ENCODE data around the gene GCK. TPM values are rescaled to one million over a fixed set of nuclear protein-coding genes. Genes with fewer than 3 reads are reported as not detected.

GCK gene
- total RNA-seq, 1 experiment from 2014 or later, result not detected

GRCh38 chr7:44224974-44225565 is 35.8 kb upstream of the GCK start:
- intact Hi-C loops (cut with micrococcal nuclease; ENCODE audit: unreplicated experiment), result no loop called here
- BruUV-seq (replicated peaks), result no TSS peak
- ChIA-PET CTCF (no interaction called here), POLR2A (ENCODE audit: low non-redundant PET) (no interaction called here)
- peaks cover 5% of the 10 kb centered on the region for H3K4me1 ChIP-seq (ENCODE audit: insufficient read depth, low read length, poor library complexity, severe bottlenecking)
- H3K27ac ChIP-seq (ENCODE audit: low read depth, low read length, poor library complexity, severe bottlenecking), result no peak overlapping the region
- H3K27me3 ChIP-seq (replicated peaks; ENCODE audit: insufficient read depth, low read depth, low read length, poor library complexity), result no peaks in the 10 kb centered on the region
- H3K36me3 ChIP-seq (ENCODE audit: insufficient read depth, low read length, poor library complexity, severe bottlenecking), result no peaks in the 10 kb centered on the region
- TF ChIP-seq EZH2 (IDR thresholded peaks at IDR 0.05; ENCODE audit: borderline replicate concordance, low read depth, low read length, poor library complexity, severe bottlenecking) (no peak), CTCF (conservative IDR thresholded peaks at IDR 0.05; ENCODE audit: low read depth, low read length) (no peak)
- no peak for DNase-seq (ENCODE audit: low spot score)
- H3K9me3 ChIP-seq (ENCODE audit: low read depth, low read length, poor library complexity, severe bottlenecking), result no peaks in the 10 kb centered on the region
- no peak overlapping the region for H3K4me3 ChIP-seq (ENCODE audit: low read depth, low read length, poor library complexity, severe bottlenecking)

- Histone ChIP-seq H3K27ac (ENCODE audit: low read depth, low read length, poor library complexity, severe bottlenecking) (no peak overlapping the region), H3K4me3 (ENCODE audit: low read depth, low read length, poor library complexity, severe bottlenecking) (no peak overlapping the region), H3K27me3 (replicated peaks; ENCODE audit: insufficient read depth, low read depth, low read length, poor library complexity) (no peaks in the 10 kb centered on the region), H3K9me3 (ENCODE audit: low read depth, low read length, poor library complexity, severe bottlenecking) (no peaks in the 10 kb centered on the region), H3K36me3 (ENCODE audit: insufficient read depth, low read length, poor library complexity, severe bottlenecking) (no peaks in the 10 kb centered on the region), H3K4me1 (ENCODE audit: insufficient read depth, low read length, poor library complexity, severe bottlenecking) (peaks cover 5% of the 10 kb centered on the region)
- BruUV-seq (replicated peaks), result no TSS peak
- DNase-seq (ENCODE audit: low spot score), result no peak
- ChIA-PET CTCF (no interaction called here), POLR2A (ENCODE audit: low non-redundant PET) (no interaction called here)
- no peak for TF ChIP-seq CTCF (conservative IDR thresholded peaks at IDR 0.05; ENCODE audit: low read depth, low read length)
- TF ChIP-seq EZH2 (IDR thresholded peaks at IDR 0.05; ENCODE audit: borderline replicate concordance, low read depth, low read length, poor library complexity, severe bottlenecking), result no peak
- intact Hi-C loops (cut with micrococcal nuclease; ENCODE audit: unreplicated experiment), result no loop called here
These were observed 35.1 kb upstream of the GCK start for GRCh38 chr7:44224080-44224973.

- no peaks in the 10 kb centered on the region for H3K9me3 ChIP-seq (ENCODE audit: low read depth, low read length, poor library complexity, severe bottlenecking)
- no TSS peak for BruUV-seq (replicated peaks)
- no peaks in the 10 kb centered on the region for H3K27me3 ChIP-seq (replicated peaks; ENCODE audit: insufficient read depth, low read depth, low read length, poor library complexity)
- ChIA-PET POLR2A (ENCODE audit: low non-redundant PET) (no interaction called here), CTCF (no interaction called here)
- H3K27ac ChIP-seq (ENCODE audit: low read depth, low read length, poor library complexity, severe bottlenecking), result no peak overlapping the region
- H3K36me3 ChIP-seq (ENCODE audit: insufficient read depth, low read length, poor library complexity, severe bottlenecking), result no peaks in the 10 kb centered on the region
- intact Hi-C loops (cut with micrococcal nuclease; ENCODE audit: unreplicated experiment), result no loop called here
- H3K4me3 ChIP-seq (ENCODE audit: low read depth, low read length, poor library complexity, severe bottlenecking), result no peak overlapping the region
- peak; percentile 59 for DNase-seq (ENCODE audit: low spot score)
- TF ChIP-seq EZH2 (IDR thresholded peaks at IDR 0.05; ENCODE audit: borderline replicate concordance, low read depth, low read length, poor library complexity, severe bottlenecking), result no peak
- no peak for TF ChIP-seq CTCF (conservative IDR thresholded peaks at IDR 0.05; ENCODE audit: low read depth, low read length)
- peaks cover 5% of the 10 kb centered on the region for H3K4me1 ChIP-seq (ENCODE audit: insufficient read depth, low read length, poor library complexity, severe bottlenecking)
These were observed 34.3 kb upstream of the GCK start for GRCh38 chr7:44223362-44224079.
